Measurements from ENCODE around the gene DBNL. TPM values are rescaled to one million over a fixed set of nuclear protein-coding genes. Genes with fewer than 3 reads are reported as not detected.
"Not testable (repeated sequence)": the region's sequence is repeated elsewhere in the genome, so short reads cannot be mapped to it uniquely, and the experiment has no call there.

Gene DBNL
- total and polyA plus RNA-seq, 2 of the 13 experiments (the other 11 are each of a cell fraction or from before 2014, with no cell fraction given) = 20.8 to 35.1 TPM

GRCh38 chr7:44038961-44039558, 5.4 kb upstream of the DBNL start (continued):
- peak; percentile 53; the same call in 1 of the 2 replicates for TF ChIP-seq MEF2D (CRISPR knock-in tag; IDR thresholded peaks at IDR 0.05)
- TF ChIP-seq TFAP4 (IDR thresholded peaks at IDR 0.05; ENCODE audit: borderline replicate concordance, low read depth) = peak; percentile 93
- TF ChIP-seq KDM1A (CRISPR knock-in tag; IDR thresholded peaks at IDR 0.05) = 0 out of 2 replicates have a peak, but pooled peaks have one; percentile 15
- 0 out of 2 replicates have a peak, but pooled peaks have one; percentile 25 for TF ChIP-seq ZNF580 (CRISPR knock-in tag; IDR thresholded peaks at IDR 0.05; ENCODE audit: borderline replicate concordance, low read depth)
- TF ChIP-seq HOXA3 (CRISPR knock-in tag; IDR thresholded peaks at IDR 0.05) = peak; percentile 59; the same call in 1 of the 2 replicates
- 0 out of 2 replicates have a peak, but pooled peaks have one; percentile 26 for TF ChIP-seq ZMAT3 (CRISPR knock-in tag; conservative IDR thresholded peaks at IDR 0.05)
- TF ChIP-seq ZFX (CRISPR knock-in tag; IDR thresholded peaks at IDR 0.05; ENCODE audit: low read depth) = peak; percentile 62; the same call in 1 of the 2 replicates
- TF ChIP-seq MTA1 (CRISPR knock-in tag; IDR thresholded peaks at IDR 0.05; ENCODE audit: borderline replicate concordance) = peak; percentile 36; the same call in 1 of the 2 replicates
- peak; percentile 66 for TF ChIP-seq GABPB1 (CRISPR knock-in tag; IDR thresholded peaks at IDR 0.05)
- peak; percentile 84 for TF ChIP-seq SP4 (CRISPR knock-in tag; IDR thresholded peaks at IDR 0.05)
- peak; percentile 71 for TF ChIP-seq SKIL (CRISPR knock-in tag; IDR thresholded peaks at IDR 0.05; ENCODE audit: borderline replicate concordance)

GRCh38 chr7:44039800-44040492, 4.6 kb upstream of the DBNL start:
- FAIRE-seq; in situ Hi-C loops (cut with HindIII; ENCODE audit: extremely low pct_ligation_motif_present, low pct_unique_long_range_greater_than_20kb); H3K9me3 ChIP-seq (ENCODE audit: low read length); intact Hi-C loops (cut with micrococcal nuclease; ENCODE audit: unreplicated experiment); DNase-seq (ENCODE audit: low spot score); H4K20me1 ChIP-seq (ENCODE audit: insufficient read depth, low read length); BruUV-seq (replicated peaks); H3K27ac ChIP-seq (ENCODE audit: extremely low read length, insufficient read depth, low read length); CTCF ChIA-PET (ENCODE audit: low intra/inter-chr PET ratio, low total read pairs); H3K4me2 ChIP-seq (ENCODE audit: low read depth, low read length); H3K36me3 ChIP-seq (replicated peaks in 1 of 2; ENCODE audit: control insufficient read depth in 1 of 2, insufficient read depth in 2 of 2, low read length in 2 of 2); H2AFZ ChIP-seq (ENCODE audit: low read length); H3K27me3 ChIP-seq (ENCODE audit: control insufficient read depth in 1 of 2, insufficient read depth in 2 of 2, low read length in 2 of 2); H3K4me3 ChIP-seq (replicated peaks in 1 of 3; ENCODE audit: insufficient read depth in 1 of 3, low read depth in 2 of 3, low read length in 3 of 3); POLR2A ChIA-PET; H3K9ac ChIP-seq (ENCODE audit: insufficient read depth, low read depth, low read length); H3K79me2 ChIP-seq (ENCODE audit: insufficient read depth, low read length); ATAC-seq: not testable (repeated sequence)
- 96% methylated on average over 3 of the region's 40 CpGs for WGBS (ENCODE audit: low lambda C conversion rate)
- peaks cover 33% of the 10 kb centered on the region for H3K4me1 ChIP-seq (ENCODE audit: insufficient read depth, low read length)

GRCh38 chr7:44040493-44040891, 4.0 kb upstream of the DBNL start:
- H3K9ac ChIP-seq (ENCODE audit: insufficient read depth, low read depth, low read length); POLR2A ChIA-PET; BruUV-seq (replicated peaks); H3K4me2 ChIP-seq (ENCODE audit: low read depth, low read length); H3K79me2 ChIP-seq (ENCODE audit: insufficient read depth, low read length); H3K36me3 ChIP-seq (replicated peaks in 1 of 2; ENCODE audit: control insufficient read depth in 1 of 2, insufficient read depth in 2 of 2, low read length in 2 of 2); DNase-seq (ENCODE audit: low spot score); CTCF ChIA-PET (ENCODE audit: low intra/inter-chr PET ratio, low total read pairs); H2AFZ ChIP-seq (ENCODE audit: low read length); in situ Hi-C loops (cut with HindIII; ENCODE audit: extremely low pct_ligation_motif_present, low pct_unique_long_range_greater_than_20kb); intact Hi-C loops (cut with micrococcal nuclease; ENCODE audit: unreplicated experiment); FAIRE-seq; ATAC-seq; H3K9me3 ChIP-seq (ENCODE audit: low read length); H3K4me3 ChIP-seq (replicated peaks in 1 of 3; ENCODE audit: insufficient read depth in 1 of 3, low read depth in 2 of 3, low read length in 3 of 3); H4K20me1 ChIP-seq (ENCODE audit: insufficient read depth, low read length); H3K27me3 ChIP-seq (ENCODE audit: control insufficient read depth in 1 of 2, insufficient read depth in 2 of 2, low read length in 2 of 2); H3K27ac ChIP-seq (ENCODE audit: extremely low read length, insufficient read depth, low read length): not testable (repeated sequence)
- WGBS (ENCODE audit: low lambda C conversion rate) = over 99% methylated on average over 25 of the region's 46 CpGs
- peaks cover 35% of the 10 kb centered on the region for H3K4me1 ChIP-seq (ENCODE audit: insufficient read depth, low read length)
